NCI-H345 treated with DMSO at 0.1 percent for 48 hours (cell line): ENCODE data around the gene CEP95.

Experiments
- DNase-seq: peaks from one replicate; lab custom pipeline; 2025; ENCODE audit not compliant: unreplicated experiment; lab: John Stamatoyannopoulos, UW

Gene CEP95

GRCh38 chr17:64515829-64516228 lies 9.1 kb downstream of the CEP95 start:
- DNase-seq: no peak

GRCh38 chr17:64519601-64520000 lies 12.8 kb downstream of the CEP95 start:
- DNase-seq: no peak

GRCh38 chr17:64520359-64520758 lies 13.6 kb downstream of the CEP95 start:
- DNase-seq: no peak

- DNase-seq: no peak
These were observed 21.1 kb downstream of the CEP95 start for GRCh38 chr17:64527914-64528313.

- DNase-seq: no peak
These were observed 22.4 kb downstream of the CEP95 start for GRCh38 chr17:64529221-64529620.

- DNase-seq: no peak
These were observed 25.2 kb downstream of the CEP95 start for GRCh38 chr17:64531955-64532371.

- no peak for DNase-seq
These were observed 25.6 kb downstream of the CEP95 start for GRCh38 chr17:64532409-64532808.

- DNase-seq: no peak
These were observed 27.0 kb downstream of the CEP95 start for GRCh38 chr17:64533784-64534183.

GRCh38 chr17:64534187-64534586 lies 27.4 kb downstream of the CEP95 start:
- no peak for DNase-seq

GRCh38 chr17:64535357-64535756 lies 28.6 kb downstream of the CEP95 start:
- DNase-seq: no peak

- DNase-seq: no peak
These were observed 30.1 kb downstream of the CEP95 start for GRCh38 chr17:64536913-64537312.

GRCh38 chr17:64537488-64537887 lies 30.7 kb downstream of the CEP95 start:
- DNase-seq: no peak

GRCh38 chr17:64538508-64539130 lies 31.8 kb downstream of the CEP95 start:
- no peak for DNase-seq

GRCh38 chr17:64540118-64540776 lies 33.5 kb downstream of the CEP95 start:
- DNase-seq: no peak

- DNase-seq: no peak
These were observed 38.0 kb downstream of the CEP95 start for GRCh38 chr17:64544742-64545141.

GRCh38 chr17:64546716-64547115 lies 39.9 kb downstream of the CEP95 start:
- no peak for DNase-seq

- no peak for DNase-seq
These were observed 40.5 kb downstream of the CEP95 start for GRCh38 chr17:64547319-64547718.

- no peak for DNase-seq
These were observed 44.7 kb downstream of the CEP95 start for GRCh38 chr17:64551461-64551860.

- no peak for DNase-seq
These were observed 47.4 kb downstream of the CEP95 start for GRCh38 chr17:64554028-64554637.

GRCh38 chr17:64555281-64555680 lies 48.5 kb downstream of the CEP95 start:
- DNase-seq: no peak

- no peak for DNase-seq
These were observed 57.3 kb downstream of the CEP95 start for GRCh38 chr17:64564098-64564497.

- DNase-seq: no peak
These were observed 58.8 kb downstream of the CEP95 start for GRCh38 chr17:64565563-64565962.
